Measurements from ENCODE around the gene C19orf38. TPM values are rescaled to one million over a fixed set of nuclear protein-coding genes. Genes with fewer than 3 reads are reported as not detected.
A peak's percentile ranks its signal among the peaks of the same experiment; 100 is the strongest.

Gene C19orf38
- total RNA-seq, 1 experiment from 2014 or later: 0.61 TPM

- H3K4me1 ChIP-seq: peaks cover 22% of the 10 kb centered on the region
- Mint-ChIP-seq H3K36me3 (ENCODE audit: insufficient read depth, unreplicated experiment) (peaks cover 27% of the 10 kb centered on the region), H3K4me3 (ENCODE audit: unreplicated experiment) (peak within 1 kb of the TSS; percentile 92), H3K27me3 (ENCODE audit: insufficient read depth, unreplicated experiment) (no peaks in the 10 kb centered on the region), H3K27ac (ENCODE audit: unreplicated experiment) (peak within 1 kb of the TSS; percentile 88), H3K4me1 (ENCODE audit: low read depth, unreplicated experiment) (no peaks in the 10 kb centered on the region), H3K9me3 (ENCODE audit: unreplicated experiment) (no peaks in the 10 kb centered on the region)
- H3K4me3 ChIP-seq (ENCODE audit: low read depth, low read length): peak within 1 kb of the TSS; percentile 70
- TF ChIP-seq CTCF (IDR thresholded peaks at IDR 0.05; ENCODE audit: insufficient read depth in 1 of 2, low read depth in 1 of 2, low read length in 1 of 2, severe bottlenecking in 1 of 2, unreplicated experiment in 1 of 2): peak; percentile 32 to 51
- H3K27me3 ChIP-seq (replicated peaks; ENCODE audit: control insufficient read depth, insufficient read depth, low read length): no peaks in the 10 kb centered on the region
- DNase-seq: peak; percentile 98 to 99
- intact Hi-C loops (cut with micrococcal nuclease; ENCODE audit: unreplicated experiment): loop anchor here (1.0 kb wide), 1 partner anchor 35 kb away; the partner anchor contains the start of gene TMED1
- no TSS peak for BruUV-seq (replicated peaks)
- CTCF ChIA-PET: interaction anchor here (0.5 to 1.4 kb wide), 12 partner anchors 13 to 165 kb away, joined by 3 to 10 read pairs (median 3); partner anchors contain the start of genes DNM2 and TMED1
- no peaks in the 10 kb centered on the region for H3K36me3 ChIP-seq (ENCODE audit: control insufficient read depth, insufficient read depth, low read length)
- POLR2A ChIA-PET: interaction anchor here (0.6 to 1.0 kb wide), 2 partner anchors 35 to 57 kb away, joined by 3 to 4 read pairs; partner anchors contain the start of gene TMED1
- H3K9me3 ChIP-seq: no peaks in the 10 kb centered on the region
Observed at GRCh38 chr19:10870955-10871603, 22.9 kb downstream of the C19orf38 start, which contains the start of gene CARM1. TSS of gene CARM1 (plus strand) at chr19:10871553. CDS start at chr19:10871703, 150 bp downstream.

- H3K4me3 Mint-ChIP-seq (ENCODE audit: unreplicated experiment): peak overlapping the region; percentile 92
- Histone ChIP-seq H3K4me1 (peaks cover 22% of the 10 kb centered on the region), H3K9me3 (no peaks in the 10 kb centered on the region), H3K27me3 (replicated peaks; ENCODE audit: control insufficient read depth, insufficient read depth, low read length) (no peaks in the 10 kb centered on the region), H3K36me3 (ENCODE audit: control insufficient read depth, insufficient read depth, low read length) (no peaks in the 10 kb centered on the region), H3K4me3 (ENCODE audit: low read depth, low read length) (peak overlapping the region; percentile 70)
- ChIA-PET CTCF (interaction anchor here (0.6 to 1.4 kb wide), 7 partner anchors 14 to 172 kb away, joined by 3 to 10 read pairs (median 4); partner anchors contain the start of gene TMED1), POLR2A (interaction anchor here (0.6 to 1.4 kb wide), 4 partner anchors 10 to 90 kb away, joined by 3 to 4 read pairs (median 3); partner anchors contain the start of gene TMED1)
- H3K4me1 Mint-ChIP-seq (ENCODE audit: low read depth, unreplicated experiment): no peaks in the 10 kb centered on the region
- DNase-seq: peak in 1 of 2 experiments; percentile 45
- no peak for TF ChIP-seq CTCF (IDR thresholded peaks at IDR 0.05; ENCODE audit: insufficient read depth in 1 of 2, low read depth in 1 of 2, low read length in 1 of 2, severe bottlenecking in 1 of 2, unreplicated experiment in 1 of 2)
- no peaks in the 10 kb centered on the region for H3K9me3 Mint-ChIP-seq (ENCODE audit: unreplicated experiment)
- peak overlapping the region; percentile 88 for H3K27ac Mint-ChIP-seq (ENCODE audit: unreplicated experiment)
- no TSS peak for BruUV-seq (replicated peaks)
- H3K27me3 Mint-ChIP-seq (ENCODE audit: insufficient read depth, unreplicated experiment): no peaks in the 10 kb centered on the region
- peaks cover 27% of the 10 kb centered on the region for H3K36me3 Mint-ChIP-seq (ENCODE audit: insufficient read depth, unreplicated experiment)
- intact Hi-C loops (cut with micrococcal nuclease; ENCODE audit: unreplicated experiment): loop anchor here (1.0 kb wide), 1 partner anchor 36 kb away; the partner anchor contains the start of gene TMED1
Observed at GRCh38 chr19:10871711-10872545, 23.7 kb downstream of the C19orf38 start.
